Measurements from ENCODE around the gene PXT1. TPM values are rescaled to one million over a fixed set of nuclear protein-coding genes. Genes with fewer than 3 reads are reported as not detected.

PXT1 gene
- total and polyA plus RNA-seq, 8 donors: not detected

GRCh38 chr6:36436466-36436865 lies 6.2 kb downstream of the PXT1 start:
- no peak for DNase-seq
- WGBS, 5 donors: 81 to 97% (median 90%) methylated on average over 1 of the region's 1 CpG
- Histone ChIP-seq H3K4me3 (no peak overlapping the region), H3K36me3 (no peaks in the 10 kb centered on the region), H3K27me3 (no peaks in the 10 kb centered on the region), H3K4me1 (peaks cover 0 to 9% (median 5%) of the 10 kb centered on the region in 4 donors), H3K9me3 (no peaks in the 10 kb centered on the region), H3K27ac (no peak overlapping the region)
- TF ChIP-seq, protein P1, sequence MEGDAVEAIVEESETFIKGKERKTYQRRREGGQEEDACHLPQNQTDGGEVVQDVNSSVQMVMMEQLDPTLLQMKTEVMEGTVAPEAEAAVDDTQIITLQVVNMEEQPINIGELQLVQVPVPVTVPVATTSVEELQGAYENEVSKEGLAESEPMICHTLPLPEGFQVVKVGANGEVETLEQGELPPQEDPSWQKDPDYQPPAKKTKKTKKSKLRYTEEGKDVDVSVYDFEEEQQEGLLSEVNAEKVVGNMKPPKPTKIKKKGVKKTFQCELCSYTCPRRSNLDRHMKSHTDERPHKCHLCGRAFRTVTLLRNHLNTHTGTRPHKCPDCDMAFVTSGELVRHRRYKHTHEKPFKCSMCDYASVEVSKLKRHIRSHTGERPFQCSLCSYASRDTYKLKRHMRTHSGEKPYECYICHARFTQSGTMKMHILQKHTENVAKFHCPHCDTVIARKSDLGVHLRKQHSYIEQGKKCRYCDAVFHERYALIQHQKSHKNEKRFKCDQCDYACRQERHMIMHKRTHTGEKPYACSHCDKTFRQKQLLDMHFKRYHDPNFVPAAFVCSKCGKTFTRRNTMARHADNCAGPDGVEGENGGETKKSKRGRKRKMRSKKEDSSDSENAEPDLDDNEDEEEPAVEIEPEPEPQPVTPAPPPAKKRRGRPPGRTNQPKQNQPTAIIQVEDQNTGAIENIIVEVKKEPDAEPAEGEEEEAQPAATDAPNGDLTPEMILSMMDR (IDR thresholded peaks at IDR 0.05): no peak
- TF ChIP-seq EP300 (IDR thresholded peaks at IDR 0.05) (no peak), POLR2A (IDR thresholded peaks at IDR 0.05) (no peak), POLR2AphosphoS5 (IDR thresholded peaks at IDR 0.05) (no peak)
- intact Hi-C loops (cut with DNase I; ENCODE audit: low total_unique reads): no loop called here

DNA sequence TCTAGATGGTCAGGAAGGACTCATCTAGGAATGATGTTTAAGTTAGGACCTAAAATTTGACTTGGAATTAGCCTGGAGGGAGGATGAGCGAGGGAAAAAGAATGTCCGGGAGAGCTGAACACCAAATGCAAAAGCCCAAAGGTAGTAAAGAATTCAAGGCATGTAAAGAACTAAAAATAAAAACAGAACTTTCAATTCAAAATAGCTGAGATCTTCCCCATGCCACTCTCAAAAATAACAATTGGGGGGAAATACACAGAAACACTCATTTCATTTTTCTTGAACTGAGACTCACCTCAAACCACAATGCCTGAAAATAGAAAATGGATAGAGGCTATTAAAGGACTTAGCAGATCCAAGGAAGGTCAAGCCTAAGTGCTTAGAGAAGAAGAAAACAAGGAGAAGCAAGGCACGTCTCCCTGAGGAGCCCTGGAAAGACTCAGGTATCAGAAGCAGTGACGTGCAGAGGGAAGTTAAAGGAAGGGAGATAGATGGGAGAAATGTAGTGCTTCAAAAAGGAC lies 10.4 kb downstream of the PXT1 start:
- H3K27ac ChIP-seq: no peak overlapping the region
- H3K27me3 ChIP-seq: no peaks in the 10 kb centered on the region
- 82 to 89% (median 85%) methylated on average over 4 of the region's 4 CpGs for WGBS, 5 donors
- H3K4me1 ChIP-seq: no peaks in the 10 kb centered on the region
- H3K9me3 ChIP-seq: no peaks in the 10 kb centered on the region
- intact Hi-C loops (cut with DNase I; ENCODE audit: low total_unique reads): no loop called here
- no peaks in the 10 kb centered on the region for H3K36me3 ChIP-seq
- H3K4me3 ChIP-seq: no peak overlapping the region
- TF ChIP-seq, protein P1 (IDR thresholded peaks at IDR 0.05): no peak
- TF ChIP-seq POLR2A (IDR thresholded peaks at IDR 0.05) (no peak), POLR2AphosphoS5 (IDR thresholded peaks at IDR 0.05) (no peak), EP300 (IDR thresholded peaks at IDR 0.05) (no peak)
- no peak for DNase-seq

GRCh38 chr6:36431197-36431596 lies 11.5 kb downstream of the PXT1 start:
- Histone ChIP-seq H3K4me1 (no peaks in the 10 kb centered on the region), H3K27ac (no peak overlapping the region), H3K4me3 (no peak overlapping the region), H3K27me3 (no peaks in the 10 kb centered on the region), H3K36me3 (no peaks in the 10 kb centered on the region), H3K9me3 (no peaks in the 10 kb centered on the region)
- TF ChIP-seq EP300 (IDR thresholded peaks at IDR 0.05) (no peak), POLR2A (IDR thresholded peaks at IDR 0.05) (no peak), POLR2AphosphoS5 (IDR thresholded peaks at IDR 0.05) (no peak)
- TF ChIP-seq, protein P1 (IDR thresholded peaks at IDR 0.05): no peak
- intact Hi-C loops (cut with DNase I; ENCODE audit: low total_unique reads): no loop called here
- 85 to 94% (median 87%) methylated on average over 4 of the region's 4 CpGs for WGBS, 5 donors
- no peak for DNase-seq

DNA sequence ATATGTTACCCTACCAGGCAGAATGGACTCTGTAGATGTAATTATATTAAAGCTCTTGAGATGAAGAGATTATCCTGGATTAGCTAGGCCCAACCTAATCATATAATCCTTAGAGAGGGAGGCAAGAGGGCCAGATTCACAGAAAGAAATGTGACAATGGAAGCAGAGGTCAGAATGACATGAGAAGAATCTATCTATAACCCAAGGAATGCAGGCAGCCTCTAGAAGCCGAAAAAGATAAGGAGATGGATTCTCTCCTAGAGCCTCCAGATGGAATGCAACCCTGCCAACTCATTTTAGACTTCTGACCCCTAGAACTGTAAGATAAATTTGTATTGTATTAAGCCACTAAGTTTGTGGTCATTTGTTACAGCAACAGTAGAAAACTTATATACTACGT lies 12.3 kb downstream of the PXT1 start:
- no peaks in the 10 kb centered on the region for H3K27me3 ChIP-seq
- no peak overlapping the region for H3K4me3 ChIP-seq
- H3K4me1 ChIP-seq: no peaks in the 10 kb centered on the region
- no peak for DNase-seq
- no peaks in the 10 kb centered on the region for H3K9me3 ChIP-seq
- intact Hi-C loops (cut with DNase I; ENCODE audit: low total_unique reads): no loop called here
- TF ChIP-seq POLR2A (IDR thresholded peaks at IDR 0.05) (no peak), POLR2AphosphoS5 (IDR thresholded peaks at IDR 0.05) (no peak), EP300 (IDR thresholded peaks at IDR 0.05) (no peak)
- TF ChIP-seq, protein P1 (IDR thresholded peaks at IDR 0.05): no peak
- 57 to 78% (median 61%) methylated on average over 2 of the region's 2 CpGs for WGBS, 5 donors
- H3K36me3 ChIP-seq: no peaks in the 10 kb centered on the region
- no peak overlapping the region for H3K27ac ChIP-seq
